Activated naive CD4-positive, alpha-beta T cell treated with anti-CD3 and anti-CD28 coated beads for 36 hours (primary cell): ENCODE results near the gene ZW10. TPM values are rescaled to one million over a fixed set of nuclear protein-coding genes. Genes with fewer than 3 reads are reported as not detected.

Experiments
- CTCF ChIA-PET: fragments of 350-600 bp; sonication (Branson Sonifier 250); formaldehyde crosslinking; loops from one replicate; lab custom pipeline; 2021; ENCODE audit warnings: antibody characterized with exemption; lab: Charles Lee
- DNase-seq: peaks from one replicate; pipeline ENCODE4 v3.0.0-alpha.2; 2020
- H3K27ac Mint-ChIP-seq: one replicate; pipeline ENCODE4 v1.8.0; 2021; ENCODE audit warnings: mild to moderate bottlenecking, mixed read lengths
- H3K27me3 Mint-ChIP-seq: one replicate; pipeline ENCODE4 v1.8.0; 2021; ENCODE audit warnings: low read depth, mixed read lengths
- H3K36me3 Mint-ChIP-seq: one replicate; pipeline ENCODE4 v1.8.0; 2021; ENCODE audit warnings: low read depth, mixed read lengths
- H3K4me1 Mint-ChIP-seq: one replicate; pipeline ENCODE4 v1.8.0; 2021; ENCODE audit warnings: low read depth, mixed read lengths
- H3K4me3 Mint-ChIP-seq: one replicate; pipeline ENCODE4 v1.8.0; 2021; ENCODE audit warnings: mild to moderate bottlenecking, moderate library complexity, mixed read lengths
- H3K9me3 Mint-ChIP-seq: one replicate; pipeline ENCODE4 v1.8.0; 2021; ENCODE audit warnings: mixed read lengths
- intact Hi-C: fragments of 100-400 bp; cut with micrococcal nuclease; formaldehyde crosslinking; loops from one replicate; pipeline ENCODE4 v1.15.1; 2023
- total RNA-seq, 2 experiments: library from RNA; stranded (reverse); gene quantifications; one replicate each; pipeline ENCODE4 v1.2.3, GENCODE V29; 2021

The ZW10 gene
- total RNA-seq, 2 experiments from 2014 or later: 10.7 to 11.6 TPM

DNA sequence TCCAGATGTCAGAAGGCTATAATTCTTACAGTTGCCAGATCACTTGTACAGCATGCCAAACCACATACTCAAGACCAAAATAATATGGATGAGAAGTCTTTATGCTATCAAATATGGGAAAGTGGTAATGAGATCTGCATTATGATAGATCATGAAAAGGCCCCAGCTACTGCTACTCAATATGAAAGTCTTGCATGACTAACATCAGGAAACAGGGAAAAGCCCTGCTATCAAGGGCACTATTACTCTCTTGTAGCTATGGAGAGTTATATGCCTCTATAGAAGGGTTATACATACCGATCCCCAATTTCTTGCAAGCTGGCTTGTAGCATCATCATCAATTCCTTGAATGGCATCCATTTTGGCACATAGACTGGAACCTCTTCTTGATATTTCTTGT lies 37.2 kb downstream of the ZW10 start:
- intact Hi-C loops: loop anchor here (2.0 to 5.0 kb wide), 3 partner anchors 36 to 422 kb away; partner anchors contain the start of genes TTC12 and ZW10
- H3K27me3 Mint-ChIP-seq: no peaks in the 10 kb centered on the region
- no peaks in the 10 kb centered on the region for H3K9me3 Mint-ChIP-seq
- H3K27ac Mint-ChIP-seq: no peak overlapping the region
- no peak overlapping the region for H3K4me3 Mint-ChIP-seq
- no peak for DNase-seq
- peaks cover 12% of the 10 kb centered on the region for H3K4me1 Mint-ChIP-seq
- CTCF ChIA-PET: interaction anchor here (0.8 kb wide), 1 partner anchor 37 kb away, joined by 3 read pairs; the partner anchor contains the start of gene ZW10
- peaks cover 44% of the 10 kb centered on the region for H3K36me3 Mint-ChIP-seq

DNA sequence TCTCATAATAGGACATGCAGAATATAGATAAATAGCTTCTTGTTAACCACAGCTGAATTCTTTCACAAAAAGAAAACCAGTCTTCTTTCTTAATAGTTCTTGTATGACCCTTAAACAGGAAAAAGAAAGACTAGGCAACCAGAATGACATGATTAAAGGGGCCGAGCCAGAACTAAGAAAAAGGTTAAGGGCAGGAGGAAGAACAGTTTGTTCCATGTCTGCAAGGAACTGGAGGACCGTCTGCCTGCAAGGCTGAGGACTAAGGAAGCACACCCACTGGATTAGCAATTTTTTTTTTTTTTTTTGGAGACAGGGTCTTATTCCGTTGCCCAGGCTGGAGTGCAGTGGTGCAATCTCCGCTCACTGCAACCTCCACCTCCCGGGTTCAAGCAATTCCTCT lies 41.4 kb downstream of the ZW10 start:
- no peak overlapping the region for H3K4me3 Mint-ChIP-seq
- H3K4me1 Mint-ChIP-seq: peaks cover 9% of the 10 kb centered on the region
- H3K36me3 Mint-ChIP-seq: peaks cover 33% of the 10 kb centered on the region
- DNase-seq: no peak
- CTCF ChIA-PET: interaction anchor here (0.6 kb wide), 1 partner anchor 192 kb away, joined by 3 read pairs; no protein-coding TSS in a partner anchor
- H3K27me3 Mint-ChIP-seq: no peaks in the 10 kb centered on the region
- intact Hi-C loops: no loop called here
- H3K9me3 Mint-ChIP-seq: no peaks in the 10 kb centered on the region
- no peak overlapping the region for H3K27ac Mint-ChIP-seq

DNA sequence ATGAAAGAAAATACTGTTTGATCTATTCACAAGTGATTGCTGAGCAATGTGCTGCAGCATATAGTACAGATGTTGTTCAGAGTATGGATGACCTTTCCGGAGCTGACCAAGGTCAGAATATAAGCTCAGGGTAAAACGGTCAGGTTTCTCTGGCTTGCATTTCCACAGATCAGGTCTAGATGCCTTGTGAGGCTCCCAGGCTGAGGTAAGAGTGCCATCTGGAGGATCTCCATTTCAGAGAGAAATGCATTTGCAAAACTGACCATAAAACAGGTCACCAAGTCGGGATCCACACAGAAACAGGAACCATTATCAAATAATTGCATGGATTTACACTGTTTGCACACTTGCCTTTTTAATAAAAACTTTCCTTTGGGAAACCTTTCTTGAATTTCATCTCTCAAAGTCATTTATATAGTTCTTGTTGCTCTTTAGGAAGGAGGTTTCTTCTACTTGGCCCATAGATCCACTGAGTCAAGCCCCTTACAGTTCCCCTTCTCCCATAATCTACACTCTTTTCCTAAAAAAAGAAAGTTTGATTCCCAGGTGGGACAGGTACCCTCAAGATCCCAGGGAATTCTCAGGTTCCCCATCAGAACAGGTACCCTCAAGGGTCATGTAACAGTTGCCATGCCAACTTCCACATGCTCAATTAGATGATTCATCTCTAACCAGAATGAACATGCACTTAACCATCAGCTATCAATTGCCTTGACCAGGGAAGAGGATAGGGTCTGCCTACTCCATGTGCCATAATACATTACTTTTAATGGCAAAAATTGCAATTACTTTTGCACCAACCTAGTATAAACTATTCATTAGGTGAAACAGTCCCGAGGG lies 42.4 kb downstream of the ZW10 start:
- Mint-ChIP-seq H3K36me3 (peaks cover 29% of the 10 kb centered on the region), H3K27me3 (no peaks in the 10 kb centered on the region), H3K4me3 (no peak overlapping the region), H3K9me3 (no peaks in the 10 kb centered on the region), H3K4me1 (peaks cover 1% of the 10 kb centered on the region), H3K27ac (no peak overlapping the region)
- intact Hi-C loops: loop anchor here (1.0 kb wide), 1 partner anchor 426 kb away; no protein-coding TSS in a partner anchor
- peak; percentile 19 for DNase-seq
- CTCF ChIA-PET: interaction anchor here (0.6 kb wide), 1 partner anchor 193 kb away, joined by 3 read pairs; no protein-coding TSS in a partner anchor

DNA sequence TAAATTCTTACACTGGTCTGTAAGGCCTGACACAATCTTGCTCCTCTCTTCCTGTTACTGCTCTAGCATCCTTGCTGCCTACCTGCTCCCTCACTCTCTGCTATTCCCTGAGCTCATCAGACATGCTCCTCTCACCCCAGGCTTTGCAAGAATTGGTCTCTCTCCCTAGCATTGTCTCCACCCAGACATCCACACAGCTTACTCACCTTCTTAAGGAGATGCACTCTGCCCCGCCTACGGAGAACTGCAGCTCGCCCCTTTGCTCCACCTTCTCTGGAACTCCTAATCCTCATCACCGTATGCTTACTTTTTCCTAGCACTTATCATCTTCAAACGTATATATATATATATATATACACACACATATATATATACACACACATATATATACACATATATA lies 44.0 kb downstream of the ZW10 start:
- Mint-ChIP-seq H3K27me3 (no peaks in the 10 kb centered on the region), H3K4me3 (no peak overlapping the region), H3K27ac (no peak overlapping the region), H3K4me1 (no peaks in the 10 kb centered on the region), H3K36me3 (peaks cover 23% of the 10 kb centered on the region), H3K9me3 (no peaks in the 10 kb centered on the region)
- CTCF ChIA-PET: interaction anchor here (0.7 kb wide), 1 partner anchor 316 kb away, joined by 4 read pairs; no protein-coding TSS in a partner anchor
- DNase-seq: no peak
- intact Hi-C loops: no loop called here

DNA sequence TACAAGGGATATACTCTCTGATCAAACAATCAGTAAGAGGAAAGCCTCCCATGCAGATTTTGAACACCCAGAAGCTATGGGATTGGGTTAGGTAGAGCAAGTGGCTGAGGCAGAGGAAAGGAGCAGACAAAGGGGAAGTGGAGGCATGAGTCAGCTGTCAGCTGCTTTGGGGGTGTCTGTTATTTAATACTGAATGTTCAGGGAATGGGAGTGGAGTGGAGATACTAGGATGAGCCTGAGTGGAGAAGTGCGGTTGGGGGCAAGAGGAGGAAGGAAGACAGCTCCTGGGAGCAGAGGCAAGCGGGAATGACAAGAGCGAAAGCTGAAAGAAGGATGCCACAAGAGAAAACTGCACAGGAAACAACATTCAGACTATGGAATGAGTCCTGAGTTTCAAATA lies 44.7 kb downstream of the ZW10 start:
- no peak for DNase-seq
- Mint-ChIP-seq H3K4me3 (no peak overlapping the region), H3K27me3 (no peaks in the 10 kb centered on the region), H3K9me3 (no peaks in the 10 kb centered on the region), H3K4me1 (no peaks in the 10 kb centered on the region), H3K36me3 (peaks cover 17% of the 10 kb centered on the region), H3K27ac (no peak overlapping the region)
- intact Hi-C loops: no loop called here
- CTCF ChIA-PET: no interaction called here

DNA sequence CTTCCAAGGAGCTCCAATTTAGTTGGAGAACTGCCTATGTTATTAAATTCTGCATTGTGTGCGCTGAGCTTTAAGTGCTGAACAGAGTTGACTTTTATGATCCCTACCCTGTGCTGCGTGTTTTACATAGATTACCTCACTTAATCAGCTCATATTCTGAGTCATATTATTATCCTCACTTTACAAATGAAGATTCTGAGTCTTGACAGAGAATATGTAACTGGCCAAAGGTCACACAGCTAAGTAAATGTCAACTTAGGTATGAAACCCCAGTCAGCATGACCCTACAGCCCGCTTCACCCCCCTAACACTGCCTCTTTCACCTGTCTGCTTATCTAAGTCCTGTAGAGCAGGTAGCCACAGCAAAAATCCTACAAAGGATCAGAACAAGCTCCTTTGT lies 47.6 kb downstream of the ZW10 start:
- no peak for DNase-seq
- CTCF ChIA-PET: interaction anchor here (0.6 to 0.7 kb wide), 2 partner anchors 47 to 478 kb away, joined by 3 to 4 read pairs; partner anchors contain the start of gene ZW10
- Mint-ChIP-seq H3K4me1 (no peaks in the 10 kb centered on the region), H3K9me3 (no peaks in the 10 kb centered on the region), H3K36me3 (peaks cover 9% of the 10 kb centered on the region), H3K4me3 (no peak overlapping the region), H3K27ac (no peak overlapping the region), H3K27me3 (no peaks in the 10 kb centered on the region)
- intact Hi-C loops: no loop called here

DNA sequence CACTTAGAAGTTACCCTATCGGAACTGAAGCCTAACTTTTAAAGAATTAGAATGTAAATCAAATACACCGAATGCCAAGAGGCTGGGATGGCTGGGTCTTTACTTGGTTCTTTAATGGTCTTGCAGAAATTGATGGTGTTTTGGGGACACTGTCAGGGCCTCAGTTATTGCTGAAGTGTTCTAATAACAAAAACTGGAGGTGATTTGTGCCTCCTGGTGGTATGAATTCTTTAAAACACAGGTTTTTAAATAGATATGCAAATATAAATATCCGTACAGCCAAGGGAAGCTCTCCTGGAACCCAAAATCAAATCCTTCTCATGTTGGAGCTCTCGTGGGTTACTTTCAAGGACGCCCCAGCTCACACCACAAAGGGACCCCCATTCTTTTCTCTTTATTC lies 48.1 kb downstream of the ZW10 start:
- CTCF ChIA-PET: interaction anchor here (0.6 kb wide), 1 partner anchor 478 kb away, joined by 3 read pairs; no protein-coding TSS in a partner anchor
- DNase-seq: no peak
- H3K4me1 Mint-ChIP-seq: no peaks in the 10 kb centered on the region
- peaks cover 11% of the 10 kb centered on the region for H3K36me3 Mint-ChIP-seq
- no peak overlapping the region for H3K4me3 Mint-ChIP-seq
- H3K9me3 Mint-ChIP-seq: no peaks in the 10 kb centered on the region
- intact Hi-C loops: no loop called here
- H3K27ac Mint-ChIP-seq: no peak overlapping the region
- no peaks in the 10 kb centered on the region for H3K27me3 Mint-ChIP-seq

DNA sequence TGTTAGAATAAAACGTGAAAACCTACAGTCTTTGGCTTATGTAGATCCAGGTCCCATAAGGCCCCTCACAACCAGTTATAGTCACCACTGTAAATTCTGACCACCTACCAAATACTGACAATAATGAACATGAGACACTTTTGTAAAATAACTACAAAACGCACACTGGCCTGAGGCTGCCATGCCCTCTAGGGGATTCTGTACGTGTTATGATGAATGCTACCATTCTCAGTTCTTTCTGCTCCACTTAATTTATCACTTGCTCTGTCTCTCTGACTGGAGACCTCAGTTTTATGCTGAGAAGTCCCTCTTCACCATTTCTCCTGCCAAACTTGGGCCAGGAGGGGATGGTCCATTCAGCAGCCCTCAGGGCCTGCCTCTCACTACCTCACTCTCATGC lies 48.7 kb downstream of the ZW10 start:
- DNase-seq: no peak
- Mint-ChIP-seq H3K9me3 (no peaks in the 10 kb centered on the region), H3K4me3 (no peak overlapping the region), H3K27me3 (no peaks in the 10 kb centered on the region), H3K27ac (no peak overlapping the region), H3K4me1 (no peaks in the 10 kb centered on the region), H3K36me3 (peaks cover 12% of the 10 kb centered on the region)
- intact Hi-C loops: no loop called here
- CTCF ChIA-PET: no interaction called here

DNA sequence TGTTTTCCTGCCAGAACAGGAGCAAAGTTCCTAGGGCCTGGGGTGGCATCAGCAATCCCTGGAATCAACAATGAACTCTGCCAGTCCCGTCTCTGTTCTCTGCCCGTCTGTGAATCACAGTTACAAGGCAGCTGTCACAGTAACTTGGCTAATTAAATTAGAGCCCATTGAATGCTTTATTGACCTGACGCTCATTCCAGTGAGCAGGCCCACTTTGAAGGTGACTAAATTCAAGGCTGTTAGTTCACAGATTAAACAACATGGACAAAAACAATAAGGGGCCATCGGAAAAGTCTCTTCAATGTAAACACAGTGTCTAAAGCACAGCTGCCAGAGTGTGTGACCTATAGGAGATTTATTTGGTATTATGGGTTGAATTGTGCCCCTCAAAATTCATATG lies 49.7 kb downstream of the ZW10 start:
- CTCF ChIA-PET: no interaction called here
- Mint-ChIP-seq H3K27me3 (no peaks in the 10 kb centered on the region), H3K9me3 (no peaks in the 10 kb centered on the region), H3K36me3 (peaks cover 19% of the 10 kb centered on the region), H3K4me3 (no peak overlapping the region), H3K27ac (no peak overlapping the region), H3K4me1 (no peaks in the 10 kb centered on the region)
- intact Hi-C loops: no loop called here
- no peak for DNase-seq

DNA sequence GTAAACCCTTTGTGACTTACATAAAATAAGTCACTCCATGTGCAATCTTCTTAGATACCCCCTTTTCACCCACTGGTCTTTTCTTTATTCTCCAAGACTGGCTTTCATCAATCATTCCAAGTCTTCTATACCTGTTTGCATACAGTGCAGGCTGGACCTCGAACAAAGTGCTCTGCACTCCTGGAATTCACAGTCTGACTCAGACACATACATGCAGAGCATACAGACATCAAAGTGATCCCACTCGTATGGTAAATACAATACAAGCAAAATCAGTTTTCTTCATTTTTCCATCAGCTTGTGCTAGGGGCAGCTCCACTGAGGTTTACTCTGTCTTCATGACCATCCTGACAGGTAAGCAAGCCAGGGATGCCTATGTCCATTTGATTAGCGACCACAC lies 50.6 kb downstream of the ZW10 start:
- intact Hi-C loops: no loop called here
- Mint-ChIP-seq H3K27me3 (no peaks in the 10 kb centered on the region), H3K4me1 (no peaks in the 10 kb centered on the region), H3K9me3 (no peaks in the 10 kb centered on the region), H3K36me3 (peaks cover 24% of the 10 kb centered on the region), H3K27ac (no peak overlapping the region), H3K4me3 (no peak overlapping the region)
- CTCF ChIA-PET: interaction anchor here (0.6 kb wide), 1 partner anchor 74 kb away, joined by 3 read pairs; no protein-coding TSS in a partner anchor
- no peak for DNase-seq

DNA sequence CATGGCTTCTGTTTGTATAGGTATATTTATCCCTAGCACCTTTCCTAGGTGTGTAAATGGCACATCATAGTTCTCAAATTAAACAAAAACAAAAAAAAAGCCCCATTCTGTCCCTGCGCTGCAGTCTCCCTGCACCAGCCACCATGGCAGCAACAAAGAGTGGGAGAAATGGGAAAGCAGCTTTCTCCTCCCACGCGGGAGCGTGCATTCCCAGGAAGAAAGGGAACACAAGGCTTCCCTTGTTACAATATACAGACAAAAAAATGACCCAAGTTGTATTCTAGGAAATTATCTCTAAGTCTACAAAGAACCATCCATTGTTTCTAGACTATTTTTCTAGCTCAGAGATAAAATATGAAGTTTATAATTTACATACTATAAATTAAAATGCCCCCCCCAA lies 51.3 kb downstream of the ZW10 start:
- no peak for DNase-seq
- CTCF ChIA-PET: no interaction called here
- no peaks in the 10 kb centered on the region for H3K27me3 Mint-ChIP-seq
- intact Hi-C loops: no loop called here
- no peaks in the 10 kb centered on the region for H3K9me3 Mint-ChIP-seq
- H3K27ac Mint-ChIP-seq: no peak overlapping the region
- H3K4me3 Mint-ChIP-seq: no peak overlapping the region
- peaks cover 27% of the 10 kb centered on the region for H3K36me3 Mint-ChIP-seq
- no peaks in the 10 kb centered on the region for H3K4me1 Mint-ChIP-seq

DNA sequence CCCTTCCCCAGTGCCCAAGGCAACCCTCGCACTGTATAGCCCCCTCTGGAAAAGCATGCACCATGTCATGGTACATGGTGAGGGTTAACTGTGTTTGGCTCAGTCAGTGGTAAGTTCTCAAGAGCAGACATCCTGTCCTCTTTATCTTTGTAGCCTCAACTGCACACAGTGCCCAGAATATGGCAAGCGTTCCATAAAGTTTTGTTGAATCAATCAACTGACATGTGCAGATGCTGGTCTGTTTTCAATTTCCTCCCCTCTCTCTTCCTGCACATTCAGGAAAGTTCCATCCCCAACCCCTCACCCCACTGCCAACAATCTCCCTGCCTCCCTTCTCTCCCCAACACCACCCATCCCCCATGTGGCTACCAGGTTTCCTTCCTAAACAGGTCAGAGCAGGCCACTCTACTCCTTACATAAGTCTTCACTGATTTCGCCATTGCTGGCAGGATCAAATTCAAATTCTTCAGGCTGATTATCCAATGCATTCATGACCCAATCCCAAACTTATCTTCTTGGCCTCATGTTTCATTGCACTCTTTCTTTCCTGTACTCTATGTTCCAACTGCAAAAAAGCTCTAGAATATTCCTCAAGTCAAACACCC lies 51.9 kb downstream of the ZW10 start:
- H3K27ac Mint-ChIP-seq: no peak overlapping the region

More for the DNA sequence above, 51.9 kb downstream of the ZW10 start:
- peaks cover 31% of the 10 kb centered on the region for H3K36me3 Mint-ChIP-seq
- intact Hi-C loops: no loop called here
- no peaks in the 10 kb centered on the region for H3K27me3 Mint-ChIP-seq
- no peaks in the 10 kb centered on the region for H3K9me3 Mint-ChIP-seq
- CTCF ChIA-PET: no interaction called here
- no peak overlapping the region for H3K4me3 Mint-ChIP-seq
- no peaks in the 10 kb centered on the region for H3K4me1 Mint-ChIP-seq
- no peak for DNase-seq
